ENCODE measurements around the gene TAF11. TPM values are rescaled to one million over a fixed set of nuclear protein-coding genes. Genes with fewer than 3 reads are reported as not detected.

Gene TAF11
- total RNA-seq, 1 donor from 2014 or later: 33.8 TPM

DNA sequence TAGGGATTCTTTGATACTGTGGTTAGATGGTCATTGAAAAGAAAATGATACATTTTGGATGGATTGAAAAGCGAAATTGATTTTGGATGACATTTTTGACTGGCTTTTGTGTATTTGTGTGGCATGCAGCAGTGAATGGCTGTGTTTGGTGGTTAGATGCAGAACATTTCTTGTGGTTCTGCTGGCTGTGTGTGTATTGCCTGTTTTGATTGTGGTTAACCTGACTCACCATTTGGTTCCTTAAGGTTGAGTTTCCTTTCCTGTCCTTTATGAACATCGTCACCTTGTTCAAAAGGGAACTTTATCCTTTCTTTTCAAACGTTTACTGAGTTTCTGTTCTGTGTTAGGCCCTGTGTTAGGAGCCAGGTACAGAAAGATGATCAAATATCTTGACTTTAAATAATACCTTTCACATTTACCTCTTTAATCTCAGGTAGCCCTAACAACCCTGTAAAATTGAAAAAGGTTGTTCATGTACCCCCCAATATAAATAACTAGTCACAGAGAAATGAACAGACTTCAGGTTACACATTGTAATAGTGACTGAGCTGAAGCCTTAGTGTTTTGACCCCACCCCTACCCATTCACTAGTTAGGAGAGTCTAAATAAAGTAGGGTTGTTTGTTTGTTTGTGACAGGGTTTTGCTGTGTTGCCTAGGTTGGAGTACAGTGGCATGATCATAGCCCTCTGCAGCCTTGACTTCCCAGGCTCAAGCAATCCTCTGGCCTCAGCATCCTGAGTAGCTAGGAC lies 25.0 kb upstream of the TAF11 start:
- peaks cover 13% of the 10 kb centered on the region for H3K4me1 Mint-ChIP-seq (ENCODE audit: unreplicated experiment)
- H3K4me3 Mint-ChIP-seq (ENCODE audit: unreplicated experiment): no peak overlapping the region
- no peak for TF ChIP-seq CTCF (IDR thresholded peaks at IDR 0.05)
- H3K36me3 Mint-ChIP-seq (ENCODE audit: unreplicated experiment): no peaks in the 10 kb centered on the region
- H3K27ac Mint-ChIP-seq (ENCODE audit: unreplicated experiment): no peak overlapping the region
- H3K27me3 Mint-ChIP-seq (ENCODE audit: unreplicated experiment): no peaks in the 10 kb centered on the region
- DNase-seq (ENCODE audit: extremely low spot score, unreplicated experiment): no peak
- no peaks in the 10 kb centered on the region for H3K9me3 Mint-ChIP-seq (ENCODE audit: unreplicated experiment)

- DNase-seq (ENCODE audit: extremely low spot score, unreplicated experiment): no peak
- Mint-ChIP-seq H3K27me3 (ENCODE audit: unreplicated experiment) (no peaks in the 10 kb centered on the region), H3K4me3 (ENCODE audit: unreplicated experiment) (no peak overlapping the region), H3K27ac (ENCODE audit: unreplicated experiment) (no peak overlapping the region), H3K9me3 (ENCODE audit: unreplicated experiment) (no peaks in the 10 kb centered on the region), H3K4me1 (ENCODE audit: unreplicated experiment) (peaks cover 13% of the 10 kb centered on the region), H3K36me3 (ENCODE audit: unreplicated experiment) (no peaks in the 10 kb centered on the region)
- TF ChIP-seq CTCF (IDR thresholded peaks at IDR 0.05): no peak
Observed at GRCh38 chr6:34911822-34912221, 24.0 kb upstream of the TAF11 start.

- TF ChIP-seq CTCF (IDR thresholded peaks at IDR 0.05): no peak
- Mint-ChIP-seq H3K4me1 (ENCODE audit: unreplicated experiment) (peaks cover 10% of the 10 kb centered on the region), H3K9me3 (ENCODE audit: unreplicated experiment) (no peaks in the 10 kb centered on the region)
Observed at GRCh38 chr6:34909320-34909883, 21.6 kb upstream of the TAF11 start.

GRCh38 chr6:34908194-34908593 lies 20.4 kb upstream of the TAF11 start:
- Mint-ChIP-seq H3K27ac (ENCODE audit: unreplicated experiment) (no peak overlapping the region), H3K27me3 (ENCODE audit: unreplicated experiment) (no peaks in the 10 kb centered on the region), H3K4me3 (ENCODE audit: unreplicated experiment) (no peak overlapping the region), H3K36me3 (ENCODE audit: unreplicated experiment) (peaks cover 2% of the 10 kb centered on the region), H3K4me1 (ENCODE audit: unreplicated experiment) (peaks cover 10% of the 10 kb centered on the region), H3K9me3 (ENCODE audit: unreplicated experiment) (no peaks in the 10 kb centered on the region)
- no peak for TF ChIP-seq CTCF (IDR thresholded peaks at IDR 0.05)
- DNase-seq (ENCODE audit: extremely low spot score, unreplicated experiment): no peak

More at GRCh38 chr6:34909320-34909883, 21.6 kb upstream of the TAF11 start:
- peaks cover 2% of the 10 kb centered on the region for H3K36me3 Mint-ChIP-seq (ENCODE audit: unreplicated experiment)
- H3K27ac Mint-ChIP-seq (ENCODE audit: unreplicated experiment): no peak overlapping the region
- no peak for DNase-seq (ENCODE audit: extremely low spot score, unreplicated experiment)
- no peaks in the 10 kb centered on the region for H3K27me3 Mint-ChIP-seq (ENCODE audit: unreplicated experiment)
- H3K4me3 Mint-ChIP-seq (ENCODE audit: unreplicated experiment): no peak overlapping the region

GRCh38 chr6:34906826-34907225 lies 19.0 kb upstream of the TAF11 start:
- Mint-ChIP-seq H3K4me3 (ENCODE audit: unreplicated experiment) (no peak overlapping the region), H3K4me1 (ENCODE audit: unreplicated experiment) (peaks cover 7% of the 10 kb centered on the region), H3K36me3 (ENCODE audit: unreplicated experiment) (peaks cover 2% of the 10 kb centered on the region), H3K27me3 (ENCODE audit: unreplicated experiment) (no peaks in the 10 kb centered on the region), H3K9me3 (ENCODE audit: unreplicated experiment) (no peaks in the 10 kb centered on the region), H3K27ac (ENCODE audit: unreplicated experiment) (no peak overlapping the region)
- no peak for DNase-seq (ENCODE audit: extremely low spot score, unreplicated experiment)
- TF ChIP-seq CTCF (IDR thresholded peaks at IDR 0.05): no peak

Data from osteocyte (in vitro differentiated cells).